Tibial nerve (tissue), 3 donors: ENCODE measurements around the gene B3GAT2.

ENCODE experiments used
- POLR2A ChIP-seq, 2 donors: fragments of 450-650 bp; IDR thresholded peaks; one replicate each; pipeline ENCODE4 v1.6.1; 2017; ENCODE audit warnings: antibody characterized with exemption in 2 of 2, mild to moderate bottlenecking in 2 of 2, moderate library complexity in 2 of 2
- TF ChIP-seq, protein P1 (sequence below), 5 experiments: fragments of 200-600 bp in 3 of 5; fragments of 450-650 bp in 2 of 5; sonication (generic) in 3 of 5; IDR thresholded peaks; one replicate each; pipeline ENCODE4 v1.5.1; 2016 to 2019; ENCODE audit warnings: antibody characterized with exemption in 5 of 5, mild to moderate bottlenecking in 3 of 5, moderate library complexity in 2 of 5

DNA sequence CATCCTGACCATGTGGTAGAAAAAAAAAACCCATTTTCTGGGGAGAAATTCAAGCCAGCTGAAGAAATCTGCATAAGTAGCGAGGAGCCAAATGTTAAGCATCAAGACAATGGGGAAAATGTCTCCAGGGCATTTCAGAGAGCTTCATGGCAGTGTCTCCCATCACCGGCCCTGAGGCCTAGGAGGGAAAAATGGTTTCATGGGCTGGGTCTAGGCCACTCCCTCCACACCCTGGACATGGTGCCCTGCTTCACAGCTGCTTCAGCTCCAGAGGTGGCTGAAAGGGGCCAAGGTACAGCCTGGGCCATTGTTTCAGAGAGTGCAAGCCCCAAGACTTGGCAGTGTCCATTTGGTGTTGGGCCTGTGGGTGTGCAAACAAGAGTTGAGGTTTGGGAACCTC, 34.4 kb upstream of the B3GAT2 start:
- TF ChIP-seq, protein P1, sequence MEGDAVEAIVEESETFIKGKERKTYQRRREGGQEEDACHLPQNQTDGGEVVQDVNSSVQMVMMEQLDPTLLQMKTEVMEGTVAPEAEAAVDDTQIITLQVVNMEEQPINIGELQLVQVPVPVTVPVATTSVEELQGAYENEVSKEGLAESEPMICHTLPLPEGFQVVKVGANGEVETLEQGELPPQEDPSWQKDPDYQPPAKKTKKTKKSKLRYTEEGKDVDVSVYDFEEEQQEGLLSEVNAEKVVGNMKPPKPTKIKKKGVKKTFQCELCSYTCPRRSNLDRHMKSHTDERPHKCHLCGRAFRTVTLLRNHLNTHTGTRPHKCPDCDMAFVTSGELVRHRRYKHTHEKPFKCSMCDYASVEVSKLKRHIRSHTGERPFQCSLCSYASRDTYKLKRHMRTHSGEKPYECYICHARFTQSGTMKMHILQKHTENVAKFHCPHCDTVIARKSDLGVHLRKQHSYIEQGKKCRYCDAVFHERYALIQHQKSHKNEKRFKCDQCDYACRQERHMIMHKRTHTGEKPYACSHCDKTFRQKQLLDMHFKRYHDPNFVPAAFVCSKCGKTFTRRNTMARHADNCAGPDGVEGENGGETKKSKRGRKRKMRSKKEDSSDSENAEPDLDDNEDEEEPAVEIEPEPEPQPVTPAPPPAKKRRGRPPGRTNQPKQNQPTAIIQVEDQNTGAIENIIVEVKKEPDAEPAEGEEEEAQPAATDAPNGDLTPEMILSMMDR (IDR thresholded peaks at IDR 0.05) = no peak
- no peak for TF ChIP-seq POLR2A (IDR thresholded peaks at IDR 0.05)
